SU-DHL-6 (cell line): ENCODE measurements around the gene ANKRD23.
A peak's percentile ranks its signal among the peaks of the same experiment; 100 is the strongest.

Experiments used
- H2AFZ ChIP-seq: fragments of 200-600 bp; sonication (generic); 2 replicates; pipeline ENCODE4 v1.6.1; 2014; ENCODE audit warnings: low read depth, mild to moderate bottlenecking, moderate library complexity, mixed read lengths, antibody characterized with exemption, low read length; ENCODE audit not compliant: severe bottlenecking
- H3F3A ChIP-seq: fragments of 200-600 bp; shearing (Covaris generic); 2 replicates; pipeline ENCODE4 v1.6.0; 2016; ENCODE audit warnings: antibody characterized with exemption, mild to moderate bottlenecking; ENCODE audit not compliant: insufficient read depth
- H3K27ac ChIP-seq: fragments of 200-600 bp; sonication (generic); 2 replicates; pipeline ENCODE4 v1.5.1; 2016; ENCODE audit warnings: low read depth, mild to moderate bottlenecking, low read length, moderate library complexity, mixed read lengths
- H3K27me3 ChIP-seq: fragments of 200-600 bp; sonication (generic), shearing (Covaris generic); 2 replicates; pipeline ENCODE4 v1.6.0; 2014; ENCODE audit warnings: mild to moderate bottlenecking, low read length
- H3K36me3 ChIP-seq: fragments of 200-600 bp; sonication (generic); 2 replicates; pipeline ENCODE4 v1.6.1; 2014; ENCODE audit warnings: mild to moderate bottlenecking, low read length, mixed read lengths
- H3K4me2 ChIP-seq: fragments of 300-600, 200-600 bp; shearing (Covaris generic), sonication (generic); 2 replicates; pipeline ENCODE4 v1.6.0; 2014; ENCODE audit warnings: low read length, low read depth, mild to moderate bottlenecking; ENCODE audit not compliant: poor library complexity, severe bottlenecking
- H3K4me3 ChIP-seq: fragments of 200-600 bp; sonication (generic); 2 replicates; pipeline ENCODE4 v1.5.1; 2014; ENCODE audit warnings: antibody characterized with exemption, low read length, mild to moderate bottlenecking, mixed read lengths; ENCODE audit not compliant: insufficient read depth, poor library complexity, severe bottlenecking
- H3K79me2 ChIP-seq: fragments of 200-600 bp; sonication (generic); 2 replicates; pipeline ENCODE4 v1.6.1; 2014; ENCODE audit warnings: mild to moderate bottlenecking, low read length, moderate library complexity; ENCODE audit not compliant: insufficient read depth
- H3K9ac ChIP-seq: fragments of 200-600 bp; sonication (generic); 2 replicates; pipeline ENCODE4 v1.7.0; 2014; ENCODE audit warnings: mild to moderate bottlenecking, low read length
- H3K9me2 ChIP-seq: fragments of 200-600 bp; sonication (generic); replicated peaks from 2 replicates; pipeline ENCODE4 v1.6.1; 2014; ENCODE audit warnings: low read length; ENCODE audit not compliant: insufficient read depth
- H3K9me3 ChIP-seq: fragments of 200-600 bp; sonication (generic); 2 replicates; pipeline ENCODE4 v1.6.1; 2014; ENCODE audit warnings: low read length, mixed read lengths; ENCODE audit not compliant: insufficient read depth
- H4K20me1 ChIP-seq: fragments of 200-600 bp; sonication (generic); 2 replicates; pipeline ENCODE4 v1.6.1; 2014; ENCODE audit warnings: low read depth, mild to moderate bottlenecking, antibody characterized with exemption, low read length, moderate library complexity, mixed read lengths
- EZH2phosphoT487 ChIP-seq: fragments of 200-600 bp; sonication (generic), shearing (Covaris generic); conservative IDR thresholded peaks from 2 replicates; pipeline ENCODE4 v1.6.1; 2018; ENCODE audit warnings: mild to moderate bottlenecking, antibody characterized with exemption, low read length, moderate library complexity, mixed read lengths
- TF ChIP-seq, protein P1 (sequence below): fragments of 200-600 bp; sonication (generic); IDR thresholded peaks from one replicate; pipeline ENCODE4 v1.5.1; 2017; ENCODE audit warnings: antibody characterized with exemption, mild to moderate bottlenecking, low read length, moderate library complexity; ENCODE audit not compliant: insufficient read depth, poor library complexity, severe bottlenecking

The ANKRD23 gene

DNA sequence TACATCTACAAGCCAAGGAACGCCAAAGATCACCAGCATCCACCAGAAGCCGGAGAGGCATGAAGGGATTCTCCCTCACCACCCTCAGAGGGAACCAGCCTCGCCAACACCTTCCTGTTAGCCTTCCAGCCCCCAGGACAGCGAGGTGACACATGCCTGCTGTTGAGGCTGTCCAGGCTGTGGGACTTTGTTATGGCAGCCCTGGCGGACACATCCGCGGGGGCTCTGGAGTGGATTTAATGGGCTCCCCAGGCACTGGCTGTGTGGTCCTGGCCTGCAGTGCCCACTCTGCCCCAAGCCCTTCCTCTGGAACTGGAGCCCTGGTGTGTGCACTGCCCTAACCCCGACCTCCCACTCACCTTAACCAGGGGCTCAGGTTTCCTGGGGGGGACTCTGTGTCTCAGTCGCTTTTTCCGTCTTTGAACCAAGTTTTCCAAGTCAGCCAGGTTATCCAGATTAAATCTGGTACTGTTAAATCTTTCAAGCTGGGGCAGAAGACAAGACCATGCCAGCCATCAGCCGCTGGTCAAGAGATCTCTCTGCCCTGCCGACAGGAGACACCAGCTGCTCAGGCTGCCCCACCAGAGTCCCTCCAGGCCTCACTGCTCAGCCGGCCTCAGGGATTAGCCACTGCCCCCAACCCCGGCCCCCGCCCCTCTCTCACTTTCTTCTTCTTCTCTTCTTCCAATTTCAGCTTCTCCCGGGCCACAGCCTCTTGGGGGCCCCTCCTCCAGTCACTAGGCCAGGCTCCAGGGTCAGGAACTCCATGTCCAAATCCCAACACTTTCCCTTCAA is 1.9 kb downstream of the ANKRD23 start:
- Histone ChIP-seq H3F3A (no peaks in the 10 kb centered on the region), H3K9ac (no peak overlapping the region), H4K20me1 (no peaks in the 10 kb centered on the region), H3K4me2 (no peak overlapping the region), H3K79me2 (no peaks in the 10 kb centered on the region), H2AFZ (no peak overlapping the region), H3K9me3 (no peaks in the 10 kb centered on the region), H3K4me3 (no peak overlapping the region), H3K9me2 (no peaks in the 10 kb centered on the region), H3K36me3 (no peaks in the 10 kb centered on the region), H3K27ac (no peak overlapping the region), H3K27me3 (no peaks in the 10 kb centered on the region)
- TF ChIP-seq, protein P1, sequence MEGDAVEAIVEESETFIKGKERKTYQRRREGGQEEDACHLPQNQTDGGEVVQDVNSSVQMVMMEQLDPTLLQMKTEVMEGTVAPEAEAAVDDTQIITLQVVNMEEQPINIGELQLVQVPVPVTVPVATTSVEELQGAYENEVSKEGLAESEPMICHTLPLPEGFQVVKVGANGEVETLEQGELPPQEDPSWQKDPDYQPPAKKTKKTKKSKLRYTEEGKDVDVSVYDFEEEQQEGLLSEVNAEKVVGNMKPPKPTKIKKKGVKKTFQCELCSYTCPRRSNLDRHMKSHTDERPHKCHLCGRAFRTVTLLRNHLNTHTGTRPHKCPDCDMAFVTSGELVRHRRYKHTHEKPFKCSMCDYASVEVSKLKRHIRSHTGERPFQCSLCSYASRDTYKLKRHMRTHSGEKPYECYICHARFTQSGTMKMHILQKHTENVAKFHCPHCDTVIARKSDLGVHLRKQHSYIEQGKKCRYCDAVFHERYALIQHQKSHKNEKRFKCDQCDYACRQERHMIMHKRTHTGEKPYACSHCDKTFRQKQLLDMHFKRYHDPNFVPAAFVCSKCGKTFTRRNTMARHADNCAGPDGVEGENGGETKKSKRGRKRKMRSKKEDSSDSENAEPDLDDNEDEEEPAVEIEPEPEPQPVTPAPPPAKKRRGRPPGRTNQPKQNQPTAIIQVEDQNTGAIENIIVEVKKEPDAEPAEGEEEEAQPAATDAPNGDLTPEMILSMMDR, result no peak
- no peak for TF ChIP-seq EZH2phosphoT487

DNA sequence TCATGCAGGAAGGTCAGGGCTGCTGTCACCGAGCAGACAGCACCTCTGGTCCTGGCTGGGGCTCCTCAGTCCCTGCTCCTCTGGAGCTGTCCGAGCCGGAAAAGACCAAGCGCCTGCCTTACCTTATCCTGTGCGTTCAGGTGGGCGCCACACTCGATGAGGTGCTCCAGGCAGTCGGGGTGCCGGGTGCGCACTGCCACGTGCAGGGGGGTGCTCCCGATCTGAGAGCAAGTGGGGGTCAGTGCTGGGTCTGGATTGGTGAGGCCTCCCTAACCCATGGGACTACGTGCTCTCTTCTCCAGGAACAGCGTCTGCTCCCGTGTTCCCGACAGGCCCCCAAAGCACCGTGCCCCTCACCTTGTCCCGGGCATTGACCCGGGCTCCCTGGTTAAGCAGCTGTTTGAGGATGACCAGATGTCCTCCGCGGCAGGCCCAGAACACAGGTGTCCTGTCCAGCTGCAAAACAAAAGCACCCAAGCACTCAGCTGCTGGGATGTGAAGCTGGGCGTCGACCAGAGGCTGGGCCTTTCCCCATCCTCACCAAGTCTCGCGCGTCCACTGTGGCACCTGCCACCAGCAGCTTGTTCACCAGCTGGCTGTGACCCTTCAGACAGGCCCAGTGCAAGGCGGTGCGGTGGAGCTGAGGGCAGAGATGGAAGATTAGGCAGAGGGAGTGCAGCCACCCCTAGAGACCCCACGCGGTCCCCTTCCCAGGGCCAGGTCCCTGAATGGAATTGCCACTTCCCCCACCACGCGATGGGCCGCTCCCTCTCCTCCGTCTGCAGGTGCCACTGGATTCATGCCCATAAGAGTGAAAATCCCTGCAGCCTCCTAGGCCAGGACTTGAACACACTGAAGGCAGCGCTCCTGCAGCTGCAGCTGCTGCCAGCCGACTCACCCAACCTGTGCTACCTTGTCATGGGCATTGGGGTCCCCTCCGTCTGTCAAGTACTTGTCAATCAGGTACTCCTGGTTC is 3.7 kb downstream of the ANKRD23 start:
- Histone ChIP-seq H3K9me2 (no peaks in the 10 kb centered on the region), H3K79me2 (no peaks in the 10 kb centered on the region), H3K27me3 (no peaks in the 10 kb centered on the region), H4K20me1 (no peaks in the 10 kb centered on the region), H3K27ac (no peak overlapping the region), H3K4me3 (no peak overlapping the region), H3K36me3 (no peaks in the 10 kb centered on the region), H3K9me3 (no peaks in the 10 kb centered on the region), H3K9ac (peak overlapping the region; percentile 34), H3F3A (no peaks in the 10 kb centered on the region), H3K4me2 (peak overlapping the region; percentile 38), H2AFZ (peak overlapping the region; percentile 70)
- TF ChIP-seq, protein P1, result no peak
- TF ChIP-seq EZH2phosphoT487, result no peak

DNA sequence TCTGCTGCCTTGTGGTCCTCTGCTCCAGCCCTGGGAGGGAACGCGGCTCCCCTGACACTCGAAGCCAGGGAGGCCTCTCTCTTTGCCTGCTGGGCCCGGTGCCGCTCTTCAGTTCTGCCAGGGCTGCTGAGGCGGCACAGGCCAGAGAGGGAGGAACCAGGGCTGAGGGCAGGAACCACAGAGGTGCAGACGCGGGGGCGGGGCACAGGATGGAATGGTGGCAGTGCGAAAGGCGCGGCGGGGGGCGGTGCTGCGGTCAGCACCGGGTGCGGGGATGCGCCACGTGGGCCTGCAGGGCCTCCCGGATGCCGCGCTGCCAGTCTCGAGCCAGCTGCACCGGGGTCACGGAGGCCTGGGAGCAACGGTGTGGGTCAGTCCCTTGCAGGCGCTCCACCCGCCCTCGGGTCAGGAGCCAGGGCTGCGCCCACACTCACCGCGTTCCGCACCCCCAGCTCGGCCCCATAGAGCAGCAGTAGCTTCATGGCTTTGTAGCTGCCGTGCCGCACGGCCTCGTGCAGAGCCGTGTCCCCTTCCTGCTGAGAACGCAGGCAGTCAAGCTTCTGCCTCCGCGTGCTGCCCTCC is 4.4 kb downstream of the ANKRD23 start:
- TF ChIP-seq EZH2phosphoT487, result no peak
- TF ChIP-seq, protein P1, result no peak
- Histone ChIP-seq H3K27me3 (no peaks in the 10 kb centered on the region), H3K4me3 (no peak overlapping the region), H3K79me2 (no peaks in the 10 kb centered on the region), H4K20me1 (no peaks in the 10 kb centered on the region), H3K4me2 (peak overlapping the region; percentile 38), H3K9me2 (no peaks in the 10 kb centered on the region), H3K9me3 (no peaks in the 10 kb centered on the region), H3K9ac (peak overlapping the region; percentile 34), H3K27ac (peak overlapping the region; percentile 16; the same call in 1 of the 2 replicates), H2AFZ (peak overlapping the region; percentile 70), H3K36me3 (no peaks in the 10 kb centered on the region), H3F3A (no peaks in the 10 kb centered on the region)
